Measurements from ENCODE around the gene HMX1. TPM values are rescaled to one million over a fixed set of nuclear protein-coding genes. Genes with fewer than 3 reads are reported as not detected.

Gene HMX1
- total and polyA plus RNA-seq, 2 donors = 0.26 TPM; not detected in 1

- 3% methylated on average over 70 of the region's 71 CpGs for WGBS
- Histone ChIP-seq H3K36me3 (ENCODE audit: insufficient read depth) (no peaks in the 10 kb centered on the region), H3K4me3 (ENCODE audit: low read depth, low read length) (no peak overlapping the region), H3K4me1 (ENCODE audit: insufficient read depth) (no peaks in the 10 kb centered on the region), H3K27ac (ENCODE audit: low read depth) (no peak overlapping the region)
- DNase-seq (ENCODE audit: extremely low spot score) = no peak
These were observed 2.6 kb upstream of the HMX1 start for GRCh38 chr4:8874003-8874895.

DNA sequence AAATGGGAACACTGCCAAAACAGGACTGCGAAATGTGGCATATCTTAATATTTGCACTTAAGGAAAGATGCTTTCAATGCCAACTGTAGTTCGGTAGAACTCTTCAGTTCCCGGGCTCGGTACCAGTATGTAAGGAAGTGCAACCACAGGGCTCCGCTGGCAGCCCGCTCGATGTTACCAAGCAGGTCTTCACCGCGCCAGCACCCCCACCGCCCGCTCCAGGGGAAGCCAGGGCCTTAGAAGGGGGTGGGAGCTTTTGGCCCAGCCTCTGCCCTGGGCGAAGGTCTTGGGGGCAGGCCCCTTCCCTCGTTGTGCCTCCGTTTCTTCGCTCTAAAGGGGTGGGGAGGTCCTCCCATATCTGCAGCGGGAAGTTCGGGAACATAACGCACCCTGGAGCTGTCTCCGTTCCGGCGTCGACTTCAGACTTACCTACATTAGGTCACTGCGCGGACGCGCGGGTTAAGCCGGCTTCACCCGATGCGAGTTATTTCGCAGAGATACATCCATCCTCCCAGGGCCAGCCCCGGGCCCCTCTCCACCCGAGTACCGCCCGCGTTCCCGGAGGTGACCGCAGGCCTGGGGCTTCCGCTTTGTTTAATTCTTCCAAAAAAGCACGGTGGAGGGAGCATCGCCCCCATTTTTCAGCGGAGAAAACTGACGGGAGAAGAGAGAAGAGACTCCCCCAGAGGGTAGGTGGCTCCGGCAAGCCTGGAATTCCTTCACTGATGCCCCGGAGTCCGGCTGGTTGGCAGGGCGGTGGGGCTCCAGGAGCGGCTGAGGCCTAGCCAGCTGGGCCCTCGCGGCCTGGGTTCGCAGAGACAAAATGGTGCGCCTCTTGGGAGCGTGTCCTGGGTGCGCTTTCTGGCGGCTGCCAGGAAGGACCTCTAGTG is 1.0 kb upstream of the HMX1 start:
- H3K4me3 ChIP-seq (ENCODE audit: low read depth, low read length) = no peak overlapping the region
- no peak for DNase-seq (ENCODE audit: extremely low spot score)

DNA sequence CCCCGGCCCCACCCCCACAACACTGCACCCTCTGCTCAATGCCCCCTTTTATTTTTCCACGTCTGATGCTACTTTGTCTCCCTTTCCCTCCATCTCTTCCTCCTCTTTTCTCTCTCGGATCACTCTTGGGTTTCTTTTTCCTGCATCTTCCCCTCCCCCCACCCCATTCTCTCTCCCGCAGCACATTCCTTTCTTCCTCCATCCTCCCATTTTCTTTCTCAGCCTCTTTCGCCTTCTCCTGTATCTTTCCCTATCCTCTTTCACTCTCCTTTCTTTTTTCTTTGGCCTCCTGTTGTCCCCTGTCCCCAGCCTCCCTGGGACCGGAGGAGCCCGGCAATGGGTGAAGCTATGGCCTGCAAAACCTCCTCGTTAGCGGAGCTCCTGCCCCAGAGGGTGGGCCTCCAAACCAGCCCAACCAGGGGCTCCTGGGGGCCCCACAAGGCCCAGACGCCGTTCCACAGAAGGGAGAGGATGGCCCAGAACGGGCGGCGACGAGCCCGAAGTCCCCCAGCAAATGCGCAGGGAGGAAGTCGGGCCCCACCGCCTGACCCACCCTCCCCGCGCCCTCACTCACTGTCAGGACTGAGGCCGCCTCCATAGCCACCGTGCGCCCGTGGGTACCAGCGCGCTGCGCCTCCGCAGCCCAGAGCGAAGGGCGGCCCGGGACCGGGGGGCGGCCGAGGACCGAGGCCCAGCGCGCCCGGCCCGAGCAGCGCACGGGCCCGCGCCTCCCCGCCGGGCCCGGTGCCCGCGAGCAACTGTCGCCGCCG is 807 bp downstream of the HMX1 start:
- 1% methylated on average over 52 of the region's 52 CpGs for WGBS
- Histone ChIP-seq H3K27ac (ENCODE audit: low read depth) (no peak overlapping the region), H3K4me3 (ENCODE audit: low read depth, low read length) (peak overlapping the region; percentile 21), H3K4me1 (ENCODE audit: insufficient read depth) (no peaks in the 10 kb centered on the region), H3K36me3 (ENCODE audit: insufficient read depth) (no peaks in the 10 kb centered on the region)
- DNase-seq (ENCODE audit: extremely low spot score) = no peak

More for the DNA sequence above, 1.0 kb upstream of the HMX1 start:
- H3K4me1 ChIP-seq (ENCODE audit: insufficient read depth) = no peaks in the 10 kb centered on the region
- WGBS = 3% methylated on average over 55 of the region's 55 CpGs
- no peak overlapping the region for H3K27ac ChIP-seq (ENCODE audit: low read depth)
- H3K36me3 ChIP-seq (ENCODE audit: insufficient read depth) = no peaks in the 10 kb centered on the region

- WGBS = 12% methylated on average over 11 of the region's 11 CpGs
- no peak for DNase-seq (ENCODE audit: extremely low spot score)
- Histone ChIP-seq H3K4me1 (ENCODE audit: insufficient read depth) (no peaks in the 10 kb centered on the region), H3K4me3 (ENCODE audit: low read depth, low read length) (no peak overlapping the region), H3K36me3 (ENCODE audit: insufficient read depth) (no peaks in the 10 kb centered on the region), H3K27ac (ENCODE audit: low read depth) (no peak overlapping the region)
These were observed 1.6 kb downstream of the HMX1 start for GRCh38 chr4:8869898-8870646.

GRCh38 chr4:8869002-8869897 is 2.4 kb downstream of the HMX1 start:
- Histone ChIP-seq H3K4me3 (ENCODE audit: low read depth, low read length) (no peak overlapping the region), H3K27ac (ENCODE audit: low read depth) (no peak overlapping the region), H3K36me3 (ENCODE audit: insufficient read depth) (no peaks in the 10 kb centered on the region), H3K4me1 (ENCODE audit: insufficient read depth) (no peaks in the 10 kb centered on the region)
- DNase-seq (ENCODE audit: extremely low spot score) = no peak
- WGBS = 24% methylated on average over 16 of the region's 16 CpGs

- Histone ChIP-seq H3K4me1 (ENCODE audit: insufficient read depth) (no peaks in the 10 kb centered on the region), H3K4me3 (ENCODE audit: low read depth, low read length) (no peak overlapping the region), H3K36me3 (ENCODE audit: insufficient read depth) (no peaks in the 10 kb centered on the region), H3K27ac (ENCODE audit: low read depth) (no peak overlapping the region)
- WGBS = 18% methylated on average over 22 of the region's 22 CpGs
- DNase-seq (ENCODE audit: extremely low spot score) = no peak
These were observed 3.2 kb downstream of the HMX1 start for GRCh38 chr4:8868321-8869001.

DNA sequence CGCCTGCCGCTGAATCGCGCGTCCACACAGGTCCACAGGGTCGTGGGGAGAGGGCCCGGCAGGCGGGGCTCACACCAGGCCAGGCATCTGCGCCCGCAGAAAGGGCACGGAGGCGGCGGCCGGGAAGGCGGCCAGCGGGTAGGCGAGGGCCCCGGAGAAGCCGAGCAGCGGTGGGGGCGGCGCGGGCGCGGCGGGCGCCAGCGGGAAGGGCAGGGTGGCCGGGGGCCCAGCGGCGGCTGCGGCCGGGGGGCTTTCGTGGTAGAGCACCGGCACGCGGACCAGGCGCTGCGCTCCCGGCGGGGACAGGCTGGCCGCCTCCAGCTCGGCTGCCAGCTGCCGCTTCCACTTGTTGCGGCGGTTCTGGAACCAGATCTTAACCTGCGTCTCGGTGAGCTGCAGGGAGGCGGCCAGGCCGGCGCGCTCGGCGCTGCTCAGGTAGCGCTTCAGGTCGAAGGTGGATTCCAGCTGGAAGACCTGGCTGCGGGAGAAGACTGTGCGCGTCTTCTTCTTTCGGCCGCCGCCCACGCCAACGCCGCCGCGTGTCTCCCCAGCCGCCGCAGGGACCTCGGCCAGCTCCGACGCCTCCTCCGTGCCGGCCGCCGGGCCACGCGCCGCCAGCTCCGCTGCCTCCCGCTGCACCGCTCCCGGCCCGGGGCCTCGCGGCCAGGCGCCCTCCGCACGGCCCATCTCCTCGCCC is 3.9 kb downstream of the HMX1 start:
- no peak overlapping the region for H3K4me3 ChIP-seq (ENCODE audit: low read depth, low read length)
- H3K4me1 ChIP-seq (ENCODE audit: insufficient read depth) = no peaks in the 10 kb centered on the region
- WGBS = 2% methylated on average over 90 of the region's 90 CpGs
- H3K27ac ChIP-seq (ENCODE audit: low read depth) = no peak overlapping the region
- no peak for DNase-seq (ENCODE audit: extremely low spot score)
- no peaks in the 10 kb centered on the region for H3K36me3 ChIP-seq (ENCODE audit: insufficient read depth)

DNA sequence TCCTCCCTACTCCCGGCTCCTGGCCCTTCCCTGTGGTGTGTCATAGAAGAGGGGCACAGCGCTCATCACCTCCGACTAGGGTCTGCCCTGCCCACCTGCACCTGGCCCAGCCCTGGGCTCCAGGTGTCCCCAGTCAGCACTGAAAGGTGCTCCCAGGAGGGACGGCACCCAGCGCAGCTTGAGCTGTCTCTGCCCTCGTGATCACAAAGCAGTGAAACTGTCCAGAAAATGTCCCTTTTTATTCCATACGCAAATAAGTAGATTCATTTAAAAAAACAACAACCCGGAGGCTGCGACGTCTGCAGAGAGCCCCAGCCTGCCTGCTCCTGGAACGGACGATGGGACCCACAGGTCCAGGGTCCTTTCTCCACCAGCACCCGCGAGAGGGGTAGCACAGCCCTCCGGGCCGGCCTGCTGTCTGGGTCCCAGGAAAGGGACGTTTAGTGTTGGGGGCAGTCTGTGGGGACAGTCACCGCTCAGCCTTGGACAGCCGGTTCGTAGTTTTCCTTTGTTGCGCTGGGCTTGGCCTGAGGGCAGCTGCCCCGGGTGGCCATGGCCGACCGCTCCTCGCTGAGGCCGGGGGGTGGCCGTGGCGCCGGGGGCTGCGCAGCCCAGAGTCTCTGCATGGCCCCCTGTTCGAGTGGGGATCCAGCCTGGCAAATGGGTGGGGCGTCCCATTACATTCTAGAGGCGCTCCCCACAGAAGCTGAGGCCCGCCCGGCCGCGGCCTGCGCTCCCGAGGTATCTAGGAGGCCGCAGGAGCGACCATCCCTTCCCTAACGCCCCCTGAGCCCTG is 4.6 kb downstream of the HMX1 start:
- Histone ChIP-seq H3K4me3 (ENCODE audit: low read depth, low read length) (no peak overlapping the region), H3K36me3 (ENCODE audit: insufficient read depth) (no peaks in the 10 kb centered on the region), H3K4me1 (ENCODE audit: insufficient read depth) (no peaks in the 10 kb centered on the region), H3K27ac (ENCODE audit: low read depth) (no peak overlapping the region)
- 5% methylated on average over 42 of the region's 42 CpGs for WGBS
- no peak for DNase-seq (ENCODE audit: extremely low spot score)

GRCh38 chr4:8866421-8866820 is 5.2 kb downstream of the HMX1 start:
- Histone ChIP-seq H3K36me3 (ENCODE audit: insufficient read depth) (no peaks in the 10 kb centered on the region), H3K4me1 (ENCODE audit: insufficient read depth) (no peaks in the 10 kb centered on the region), H3K4me3 (ENCODE audit: low read depth, low read length) (no peak overlapping the region), H3K27ac (ENCODE audit: low read depth) (no peak overlapping the region)
- no peak for DNase-seq (ENCODE audit: extremely low spot score)
- WGBS = 16% methylated on average over 12 of the region's 12 CpGs

GRCh38 chr4:8865681-8866310 is 5.8 kb downstream of the HMX1 start:
- Histone ChIP-seq H3K4me3 (ENCODE audit: low read depth, low read length) (no peak overlapping the region), H3K27ac (ENCODE audit: low read depth) (no peak overlapping the region), H3K4me1 (ENCODE audit: insufficient read depth) (no peaks in the 10 kb centered on the region), H3K36me3 (ENCODE audit: insufficient read depth) (no peaks in the 10 kb centered on the region)
- no peak for DNase-seq (ENCODE audit: extremely low spot score)
- 35% methylated on average over 18 of the region's 18 CpGs for whole genome bisulfite sequencing

Measured in urinary bladder (tissue), 4 donors.